HG03575 (cell line): ENCODE data around the gene NCS1.

ENCODE experiments used
- ATAC-seq: cut with Tn5 transposase; IDR thresholded peaks from one replicate; pipeline ENCODE4 v1.9.1; 2021; ENCODE audit not compliant: unreplicated experiment, insufficient number of reproducible peaks, low FRiP score; ENCODE audit errors: extremely low read depth

Gene NCS1

GRCh38 chr9:130205912-130206311 is 33.7 kb downstream of the NCS1 start:
- ATAC-seq = no peak

- no peak for ATAC-seq
Observed at GRCh38 chr9:130206579-130206978, 34.4 kb downstream of the NCS1 start.

- ATAC-seq = no peak
Observed at GRCh38 chr9:130207241-130207992, 35.2 kb downstream of the NCS1 start.

GRCh38 chr9:130208600-130209347 is 36.6 kb downstream of the NCS1 start:
- no peak for ATAC-seq

- ATAC-seq = no peak
Observed at GRCh38 chr9:130209422-130209821, 37.2 kb downstream of the NCS1 start.

GRCh38 chr9:130211548-130212226 is 39.5 kb downstream of the NCS1 start:
- no peak for ATAC-seq

- ATAC-seq = no peak
Observed at GRCh38 chr9:130212543-130213297, 40.5 kb downstream of the NCS1 start.

- ATAC-seq = no peak
Observed at GRCh38 chr9:130213911-130214761, 41.9 kb downstream of the NCS1 start.

- ATAC-seq = no peak
Observed at GRCh38 chr9:130214776-130215340, 42.7 kb downstream of the NCS1 start.

- no peak for ATAC-seq
Observed at GRCh38 chr9:130215341-130216119, 43.3 kb downstream of the NCS1 start.

- ATAC-seq = no peak
Observed at GRCh38 chr9:130217838-130218237, 45.6 kb downstream of the NCS1 start.

GRCh38 chr9:130219661-130220096 is 47.5 kb downstream of the NCS1 start:
- no peak for ATAC-seq

- ATAC-seq = no peak
Observed at GRCh38 chr9:130220352-130220751, 48.1 kb downstream of the NCS1 start.

- no peak for ATAC-seq
Observed at GRCh38 chr9:130222833-130223232, 50.6 kb downstream of the NCS1 start.

- no peak for ATAC-seq
Observed at GRCh38 chr9:130225071-130225470, 52.9 kb downstream of the NCS1 start.

GRCh38 chr9:130225586-130225985 is 53.4 kb downstream of the NCS1 start:
- ATAC-seq = no peak

GRCh38 chr9:130226112-130226511 is 53.9 kb downstream of the NCS1 start:
- no peak for ATAC-seq
